Measurements from ENCODE around the gene SRP72. TPM values are rescaled to one million over a fixed set of nuclear protein-coding genes. Genes with fewer than 3 reads are reported as not detected.

The SRP72 gene
- total RNA-seq, 5 donors from 2014 or later (not counting 1 experiment from before 2014, with no cell fraction given) = 98.0 to 115 (median 107) TPM

- Mint-ChIP-seq H3K4me1 (peaks cover 8 to 20% (median 9%) of the 10 kb centered on the region in 3 donors), H3K4me3 (no peak overlapping the region), H3K27me3 (no peaks in the 10 kb centered on the region), H3K9me3 (no peaks in the 10 kb centered on the region), H3K36me3 (peaks cover 6% of the 10 kb centered on the region), H3K27ac (no peak overlapping the region)
- Histone ChIP-seq H3K27ac (ENCODE audit: low read length) (no peak overlapping the region), H3K9me3 (no peaks in the 10 kb centered on the region), H3K4me3 (ENCODE audit: control insufficient read depth in 1 of 2, extremely low read depth in 1 of 2, low read length in 1 of 2) (no peak overlapping the region), H3K27me3 (replicated peaks in 1 of 2; ENCODE audit: control insufficient read depth in 2 of 2, extremely low read depth in 1 of 2, insufficient read depth in 2 of 2, low read length in 1 of 2) (no peaks in the 10 kb centered on the region), H3K36me3 (ENCODE audit: control insufficient read depth in 2 of 2, extremely low read depth in 1 of 2, insufficient read depth in 1 of 2, low read length in 1 of 2) (no peaks in the 10 kb centered on the region), H3K4me1 (ENCODE audit: control insufficient read depth in 1 of 2, extremely low read depth in 1 of 2, insufficient read depth in 2 of 2, low read length in 2 of 2) (no peaks in the 10 kb centered on the region)
- ATAC-seq (replicated peaks in 1 of 4) = no peak
- ChIA-PET CTCF (interaction anchor here (0.6 to 0.7 kb wide), 3 partner anchors 117 to 537 kb away, joined by 3 to 6 read pairs (median 5); no protein-coding TSS in a partner anchor), POLR2A (interaction anchor here in 1 of 2 donors (0.7 kb wide), 1 partner anchor 106 kb away, joined by 10 read pairs; no protein-coding TSS in a partner anchor)
- WGBS (ENCODE audit: insufficient coverage) = no CpG with 5 or more reads among the region's 1 CpG
- DNase-seq = no peak
These were observed 40.2 kb upstream of the SRP72 start for GRCh38 chr4:56427179-56427578.

GRCh38 chr4:56430203-56430602 is 37.2 kb upstream of the SRP72 start:
- peaks cover 20 to 35% (median 23%) of the 10 kb centered on the region in 3 donors for H3K4me1 Mint-ChIP-seq
- WGBS (ENCODE audit: insufficient coverage) = no CpG with 5 or more reads among the region's 2 CpGs
- H3K36me3 Mint-ChIP-seq = peaks cover 6% of the 10 kb centered on the region
- peaks cover 7 to 12% of the 10 kb centered on the region in 2 experiments for H3K4me1 ChIP-seq (ENCODE audit: control insufficient read depth in 1 of 2, extremely low read depth in 1 of 2, insufficient read depth in 2 of 2, low read length in 2 of 2)
- no peak for DNase-seq
- H3K36me3 ChIP-seq (ENCODE audit: control insufficient read depth in 2 of 2, extremely low read depth in 1 of 2, insufficient read depth in 1 of 2, low read length in 1 of 2) = no peaks in the 10 kb centered on the region
- H3K27ac ChIP-seq (ENCODE audit: low read length) = no peak overlapping the region
- ChIA-PET CTCF (no interaction called here), POLR2A (no interaction called here)
- H3K4me3 Mint-ChIP-seq = no peak overlapping the region
- ATAC-seq (replicated peaks in 1 of 4) = no peak
- H3K27me3 Mint-ChIP-seq = no peaks in the 10 kb centered on the region
- no peak overlapping the region for H3K4me3 ChIP-seq (ENCODE audit: control insufficient read depth in 1 of 2, extremely low read depth in 1 of 2, low read length in 1 of 2)
- H3K9me3 Mint-ChIP-seq = no peaks in the 10 kb centered on the region
- H3K27ac Mint-ChIP-seq = no peak overlapping the region
- H3K27me3 ChIP-seq (replicated peaks in 1 of 2; ENCODE audit: control insufficient read depth in 2 of 2, extremely low read depth in 1 of 2, insufficient read depth in 2 of 2, low read length in 1 of 2) = no peaks in the 10 kb centered on the region
- H3K9me3 ChIP-seq = no peaks in the 10 kb centered on the region

GRCh38 chr4:56433280-56433679 is 34.1 kb upstream of the SRP72 start:
- ChIA-PET CTCF (interaction anchor here (0.7 to 5.1 kb wide), 5 partner anchors 9 to 484 kb away, joined by 3 to 74 read pairs (median 5); no protein-coding TSS in a partner anchor), POLR2A (interaction anchor here (0.6 to 0.8 kb wide), 5 partner anchors 19 to 1473 kb away, joined by 3 to 9 read pairs (median 3); no protein-coding TSS in a partner anchor)
- Mint-ChIP-seq H3K4me1 (peaks cover 32 to 56% (median 35%) of the 10 kb centered on the region in 3 donors), H3K36me3 (no peaks in the 10 kb centered on the region), H3K9me3 (no peaks in the 10 kb centered on the region), H3K27ac (no peak overlapping the region), H3K27me3 (no peaks in the 10 kb centered on the region), H3K4me3 (peak overlapping the region in 1 of 3 donors; percentile 89)
- H3K27ac ChIP-seq (ENCODE audit: low read length) = no peak overlapping the region
- H3K9me3 ChIP-seq = no peaks in the 10 kb centered on the region
- H3K4me3 ChIP-seq (ENCODE audit: control insufficient read depth in 1 of 2, extremely low read depth in 1 of 2, low read length in 1 of 2) = no peak overlapping the region
- no peak for DNase-seq
- H3K27me3 ChIP-seq (replicated peaks in 1 of 2; ENCODE audit: control insufficient read depth in 2 of 2, extremely low read depth in 1 of 2, insufficient read depth in 2 of 2, low read length in 1 of 2) = no peaks in the 10 kb centered on the region
- H3K36me3 ChIP-seq (ENCODE audit: control insufficient read depth in 2 of 2, extremely low read depth in 1 of 2, insufficient read depth in 1 of 2, low read length in 1 of 2) = no peaks in the 10 kb centered on the region
- ATAC-seq (replicated peaks in 1 of 4) = no peak
- H3K4me1 ChIP-seq (ENCODE audit: control insufficient read depth in 1 of 2, extremely low read depth in 1 of 2, insufficient read depth in 2 of 2, low read length in 2 of 2) = peaks cover 16 to 24% of the 10 kb centered on the region in 2 experiments

- peak overlapping the region; percentile 88 to 94 for H3K4me3 ChIP-seq (ENCODE audit: control insufficient read depth in 1 of 2, extremely low read depth in 1 of 2, low read length in 1 of 2)
- peaks cover 16 to 24% of the 10 kb centered on the region in 2 experiments for H3K4me1 ChIP-seq (ENCODE audit: control insufficient read depth in 1 of 2, extremely low read depth in 1 of 2, insufficient read depth in 2 of 2, low read length in 2 of 2)
- H3K9me3 ChIP-seq = no peaks in the 10 kb centered on the region
- DNase-seq (peak in 7 of 35 experiments; percentile 0 to 33 (median 3)), ATAC-seq (replicated peaks in 1 of 4) (no peak)
- H3K27ac ChIP-seq (ENCODE audit: low read length) = peak overlapping the region; percentile 86
- WGBS (ENCODE audit: insufficient coverage) = 0% methylated on average over 11 of the region's 15 CpGs
- CTCF ChIA-PET = interaction anchor here (0.6 to 5.1 kb wide), 16 partner anchors 9 to 543 kb away, joined by 3 to 74 read pairs (median 7); partner anchors contain the start of genes REST (in 2 of the 2), AASDH (in 1 of the 2), CEP135 (in 1 of the 2) and NOA1 (in 1 of the 2)
- no peaks in the 10 kb centered on the region for H3K36me3 Mint-ChIP-seq
- H3K27me3 ChIP-seq (replicated peaks in 1 of 2; ENCODE audit: control insufficient read depth in 2 of 2, extremely low read depth in 1 of 2, insufficient read depth in 2 of 2, low read length in 1 of 2) = no peaks in the 10 kb centered on the region
- H3K27me3 Mint-ChIP-seq = no peaks in the 10 kb centered on the region
- H3K36me3 ChIP-seq (ENCODE audit: control insufficient read depth in 2 of 2, extremely low read depth in 1 of 2, insufficient read depth in 1 of 2, low read length in 1 of 2) = peaks cover 0 to 2% of the 10 kb centered on the region in 2 donors
- POLR2A ChIA-PET = interaction anchor here (0.6 to 4.6 kb wide), 5 partner anchors 32 to 544 kb away, joined by 8 to 37 read pairs (median 12); partner anchors contain the start of genes AASDH (in 2 of the 2), NOA1 (in 1 of the 2) and POLR2B (in 1 of the 2)
- peak overlapping the region; percentile 89 to 93 (median 90) for H3K4me3 Mint-ChIP-seq
- no peaks in the 10 kb centered on the region for H3K9me3 Mint-ChIP-seq
- peak overlapping the region; percentile 66 to 98 for H3K27ac Mint-ChIP-seq
- peaks cover 37 to 53% (median 41%) of the 10 kb centered on the region in 3 donors for H3K4me1 Mint-ChIP-seq
These were observed 32.7 kb upstream of the SRP72 start for GRCh38 chr4:56434599-56435139.

GRCh38 chr4:56435140-56435926 is 32.1 kb upstream of the SRP72 start, which contains the start of gene PPAT:
Gene PPAT (minus strand): TSS chr4:56435615. CDS start chr4:56435477, 138 bp downstream.
- Mint-ChIP-seq H3K4me3 (peak within 1 kb of the TSS; percentile 89 to 93 (median 90)), H3K36me3 (no peaks in the 10 kb centered on the region), H3K27me3 (no peaks in the 10 kb centered on the region), H3K9me3 (no peaks in the 10 kb centered on the region), H3K27ac (peak within 1 kb of the TSS; percentile 97 to 98), H3K4me1 (peaks cover 41 to 54% (median 45%) of the 10 kb centered on the region in 3 donors)
- H3K4me3 ChIP-seq (ENCODE audit: control insufficient read depth in 1 of 2, extremely low read depth in 1 of 2, low read length in 1 of 2) = peak within 1 kb of the TSS; percentile 88 to 94
- POLR2A ChIA-PET = interaction anchor here (0.7 to 4.6 kb wide), 7 partner anchors 31 to 891 kb away, joined by 3 to 37 read pairs (median 9); partner anchors contain the start of genes AASDH (in 2 of the 2), NOA1 (in 1 of the 2) and POLR2B (in 1 of the 2)
- DNase-seq (peak; percentile 95 to 100 (median 98)), ATAC-seq (replicated peaks in 1 of 4) (peak; percentile 80 to 87 (median 83))
- under 1% methylated on average over 45 of the region's 61 CpGs for WGBS (ENCODE audit: insufficient coverage)
- peak within 1 kb of the TSS; percentile 86 for H3K27ac ChIP-seq (ENCODE audit: low read length)
- CTCF ChIA-PET = interaction anchor here (0.5 to 5.1 kb wide), 24 partner anchors 10 to 1040 kb away, joined by 3 to 74 read pairs (median 6); partner anchors contain the start of genes AASDH (in 1 of the 2), CEP135 (in 1 of the 2), NOA1 (in 1 of the 2) and REST (in 1 of the 2)
- no peaks in the 10 kb centered on the region for H3K9me3 ChIP-seq
- no peaks in the 10 kb centered on the region for H3K27me3 ChIP-seq (replicated peaks in 1 of 2; ENCODE audit: control insufficient read depth in 2 of 2, extremely low read depth in 1 of 2, insufficient read depth in 2 of 2, low read length in 1 of 2)
- peaks cover 0 to 5% of the 10 kb centered on the region in 2 donors for H3K36me3 ChIP-seq (ENCODE audit: control insufficient read depth in 2 of 2, extremely low read depth in 1 of 2, insufficient read depth in 1 of 2, low read length in 1 of 2)
- H3K4me1 ChIP-seq (ENCODE audit: control insufficient read depth in 1 of 2, extremely low read depth in 1 of 2, insufficient read depth in 2 of 2, low read length in 2 of 2) = peaks cover 16 to 24% of the 10 kb centered on the region in 2 experiments

GRCh38 chr4:56438766-56439165 is 28.7 kb upstream of the SRP72 start:
- Mint-ChIP-seq H3K27ac (no peak overlapping the region), H3K27me3 (no peaks in the 10 kb centered on the region), H3K36me3 (peaks cover 10% of the 10 kb centered on the region), H3K4me3 (no peak overlapping the region), H3K4me1 (peaks cover 45 to 63% (median 47%) of the 10 kb centered on the region in 3 donors), H3K9me3 (no peaks in the 10 kb centered on the region)
- no peak for DNase-seq
- ChIA-PET CTCF (interaction anchor here in 1 of 2 donors (1.8 kb wide), 1 partner anchor 16 kb away, joined by 7 read pairs; no protein-coding TSS in a partner anchor), POLR2A (no interaction called here)
- Histone ChIP-seq H3K4me3 (ENCODE audit: control insufficient read depth in 1 of 2, extremely low read depth in 1 of 2, low read length in 1 of 2) (no peak overlapping the region), H3K27me3 (replicated peaks in 1 of 2; ENCODE audit: control insufficient read depth in 2 of 2, extremely low read depth in 1 of 2, insufficient read depth in 2 of 2, low read length in 1 of 2) (no peaks in the 10 kb centered on the region), H3K9me3 (no peaks in the 10 kb centered on the region), H3K27ac (ENCODE audit: low read length) (no peak overlapping the region), H3K4me1 (ENCODE audit: control insufficient read depth in 1 of 2, extremely low read depth in 1 of 2, insufficient read depth in 2 of 2, low read length in 2 of 2) (peaks cover 21 to 22% of the 10 kb centered on the region in 2 experiments), H3K36me3 (ENCODE audit: control insufficient read depth in 2 of 2, extremely low read depth in 1 of 2, insufficient read depth in 1 of 2, low read length in 1 of 2) (peaks cover 5 to 6% of the 10 kb centered on the region in 2 donors)
- no peak for ATAC-seq (replicated peaks in 1 of 4)
- no CpG with 5 or more reads among the region's 2 CpGs for WGBS (ENCODE audit: insufficient coverage)
